Hindlimb muscle (tissue), 1 donor: ENCODE data around the gene JUN. TPM values are rescaled to one million over a fixed set of nuclear protein-coding genes. Genes with fewer than 3 reads are reported as not detected.
A peak's percentile ranks its signal among the peaks of the same experiment; 100 is the strongest.

Source experiments
- DNase-seq: peaks from one replicate; pipeline ENCODE4 v3.0.0-alpha.2; 2013
- polyA plus RNA-seq: library from polyadenylated mRNA; unstranded; fragments of 120-200 nt; gene quantifications from one replicate; pipeline ENCODE4 v1.2.1, GENCODE V29; 2013; ENCODE audit not compliant: insufficient read length

JUN gene
- polyA plus RNA-seq = 175 TPM

GRCh38 chr1:58783993-58784757 lies at the start of gene JUN:
Gene JUN, minus strand, starts transcription at chr1:58784047. Its CDS starts 977 bp downstream, at chr1:58783070.
- peak; percentile 100 for DNase-seq

- no peak for DNase-seq
Observed at GRCh38 chr1:58833166-58833565, 49.3 kb upstream of the JUN start.

- no peak for DNase-seq
Observed at GRCh38 chr1:58830291-58830690, 46.4 kb upstream of the JUN start.

GRCh38 chr1:58829866-58830265 lies 46.0 kb upstream of the JUN start:
- DNase-seq = no peak

- no peak for DNase-seq
Observed at GRCh38 chr1:58827298-58827697, 43.5 kb upstream of the JUN start.

- DNase-seq = no peak
Observed at GRCh38 chr1:58824753-58825389, 41.0 kb upstream of the JUN start.

- DNase-seq = no peak
Observed at GRCh38 chr1:58823481-58824010, 39.7 kb upstream of the JUN start.

- no peak for DNase-seq
Observed at GRCh38 chr1:58821309-58821708, 37.5 kb upstream of the JUN start.

- DNase-seq = no peak
Observed at GRCh38 chr1:58818976-58819375, 35.1 kb upstream of the JUN start.

GRCh38 chr1:58818075-58818474 lies 34.2 kb upstream of the JUN start:
- DNase-seq = no peak

- no peak for DNase-seq
Observed at GRCh38 chr1:58816747-58817221, 32.9 kb upstream of the JUN start.

- DNase-seq = peak; percentile 88
Observed at GRCh38 chr1:58816072-58816746, 32.4 kb upstream of the JUN start.

GRCh38 chr1:58815686-58816071 lies 31.8 kb upstream of the JUN start:
- peak; percentile 19 for DNase-seq

- DNase-seq = peak; percentile 49
Observed at GRCh38 chr1:58815069-58815685, 31.3 kb upstream of the JUN start.

- peak; percentile 40 for DNase-seq
Observed at GRCh38 chr1:58814251-58815068, 30.6 kb upstream of the JUN start.

GRCh38 chr1:58813801-58814200 lies 30.0 kb upstream of the JUN start:
- no peak for DNase-seq

GRCh38 chr1:58813361-58813760 lies 29.5 kb upstream of the JUN start:
- DNase-seq = no peak

- DNase-seq = no peak
Observed at GRCh38 chr1:58812926-58813325, 29.1 kb upstream of the JUN start.

GRCh38 chr1:58812468-58812867 lies 28.6 kb upstream of the JUN start:
- no peak for DNase-seq

- no peak for DNase-seq
Observed at GRCh38 chr1:58811303-58811702, 27.5 kb upstream of the JUN start.

GRCh38 chr1:58809325-58810010 lies 25.6 kb upstream of the JUN start:
- DNase-seq = no peak
